B cell (primary cell): ENCODE results near the gene MEIKIN.

Experiments
- CTCF ChIP-seq: fragments of 200-600 bp; IDR thresholded peaks from one replicate; pipeline ENCODE4 v1.8.0; 2022; ENCODE audit warnings: antibody characterized with exemption, mild to moderate bottlenecking
- EZH2 ChIP-seq: IDR thresholded peaks from 2 replicates; pipeline ENCODE4 v1.6.1; 2012; ENCODE audit warnings: borderline replicate concordance, low read depth, mild to moderate bottlenecking, moderate library complexity, low read length; ENCODE audit not compliant: insufficient read depth, poor library complexity, severe bottlenecking

- TF ChIP-seq CTCF (no peak), EZH2 (no peak)
Observed at GRCh38 chr5:131857388-131857787, 88.1 kb downstream of the MEIKIN start.
